PC-9 (cell line): ENCODE data around the gene DST. TPM values are rescaled to one million over a fixed set of nuclear protein-coding genes. Genes with fewer than 3 reads are reported as not detected.

Experiments
- BruUV-seq: library from RNA; stranded (reverse); fragments of 400-500 nt; replicated peaks from 2 replicates; lab custom pipeline; 2021; lab: Mats Ljungman, UMichigan
- CTCF ChIA-PET: fragments of 300-600 bp; sonication (Branson Sonifier 250); formaldehyde crosslinking; loops from one replicate; lab custom pipeline; 2022; ENCODE audit warnings: antibody characterized with exemption; lab: Charles Lee
- POLR2A ChIA-PET: fragments of 300-600 bp; sonication (Branson Sonifier 250); formaldehyde crosslinking; loops from one replicate; lab custom pipeline; 2022; ENCODE audit warnings: antibody characterized with exemption; ENCODE audit not compliant: unreplicated experiment; lab: Charles Lee
- DNase-seq, 2 experiments: peaks; one replicate each; pipeline versions ENCODE4 v3.0.0 to v3.0.0-alpha.2; 2015 to 2022; ENCODE audit warnings: mixed read lengths in 1 of 2
- H2AFZ ChIP-seq: fragments of 200-600 bp; sonication (generic); 2 replicates; pipeline ENCODE4 v1.8.1; 2017; ENCODE audit warnings: antibody characterized with exemption
- H3F3A ChIP-seq: fragments of 200-600 bp; sonication (generic); 2 replicates; pipeline ENCODE4 v1.8.1; 2017; ENCODE audit warnings: antibody characterized with exemption, mild to moderate bottlenecking, low read depth; ENCODE audit not compliant: insufficient read depth
- H3K27ac ChIP-seq: fragments of 200-600 bp; sonication (generic); 2 replicates; pipeline ENCODE4 v1.6.1; 2016; ENCODE audit warnings: mixed run types
- H3K27me3 ChIP-seq: fragments of 200-600 bp; sonication (generic); 2 replicates; pipeline ENCODE4 v1.6.1; 2016; ENCODE audit warnings: low read depth, mixed run types; ENCODE audit not compliant: insufficient read depth
- H3K36me3 ChIP-seq: fragments of 200-600 bp; sonication (generic); 2 replicates; pipeline ENCODE4 v1.6.1; 2016; ENCODE audit warnings: low read depth, mixed run types
- H3K4me1 ChIP-seq: fragments of 200-600 bp; sonication (generic); replicated peaks from 2 replicates; pipeline ENCODE4 v1.6.1; 2016; ENCODE audit warnings: mixed run types; ENCODE audit not compliant: insufficient read depth
- H3K4me2 ChIP-seq: fragments of 200-600 bp; sonication (generic); 2 replicates; pipeline ENCODE4 v1.6.1; 2017; ENCODE audit warnings: mixed run types
- H3K4me3 ChIP-seq: fragments of 200-600 bp; sonication (generic); 2 replicates; pipeline ENCODE4 v1.6.1; 2016; ENCODE audit warnings: mixed run types
- H3K79me2 ChIP-seq: fragments of 200-600 bp; sonication (generic); 2 replicates; pipeline ENCODE4 v1.6.1; 2017; ENCODE audit warnings: low read depth, mixed run types
- H3K9me2 ChIP-seq: fragments of 200-600 bp; sonication (generic); 2 replicates; pipeline ENCODE4 v1.8.1; 2017; ENCODE audit warnings: mild to moderate bottlenecking; ENCODE audit not compliant: insufficient read depth
- H3K9me3 ChIP-seq: fragments of 200-600 bp; sonication (generic); 2 replicates; pipeline ENCODE4 v1.8.1; 2016; ENCODE audit warnings: low read depth; ENCODE audit not compliant: insufficient read depth
- H4K20me1 ChIP-seq: fragments of 200-600 bp; sonication (generic); 2 replicates; pipeline ENCODE4 v1.8.1; 2017; ENCODE audit not compliant: insufficient read depth
- EZH2 ChIP-seq: fragments of 200-600 bp; sonication (generic); IDR thresholded peaks from 2 replicates; pipeline ENCODE4 v1.8.0; 2017; ENCODE audit warnings: antibody characterized with exemption, low read depth
- intact Hi-C: fragments of 100-400 bp; cut with micrococcal nuclease; formaldehyde crosslinking; loops from one replicate; pipeline ENCODE4 v1.10.0; 2022; ENCODE audit not compliant: unreplicated experiment
- total RNA-seq: library from RNA; stranded (reverse); gene quantifications from 2 replicates; pipeline ENCODE4 v1.2.3, GENCODE V29; 2021
- TF ChIP-seq, protein P1 (sequence below): fragments of 200-600 bp; sonication (generic); conservative IDR thresholded peaks from 2 replicates; pipeline ENCODE4 v1.6.1; 2017; ENCODE audit warnings: mixed run types, antibody characterized with exemption, mild to moderate bottlenecking, moderate library complexity

The DST gene
- total RNA-seq, 1 experiment from 2014 or later: 217 TPM

DNA sequence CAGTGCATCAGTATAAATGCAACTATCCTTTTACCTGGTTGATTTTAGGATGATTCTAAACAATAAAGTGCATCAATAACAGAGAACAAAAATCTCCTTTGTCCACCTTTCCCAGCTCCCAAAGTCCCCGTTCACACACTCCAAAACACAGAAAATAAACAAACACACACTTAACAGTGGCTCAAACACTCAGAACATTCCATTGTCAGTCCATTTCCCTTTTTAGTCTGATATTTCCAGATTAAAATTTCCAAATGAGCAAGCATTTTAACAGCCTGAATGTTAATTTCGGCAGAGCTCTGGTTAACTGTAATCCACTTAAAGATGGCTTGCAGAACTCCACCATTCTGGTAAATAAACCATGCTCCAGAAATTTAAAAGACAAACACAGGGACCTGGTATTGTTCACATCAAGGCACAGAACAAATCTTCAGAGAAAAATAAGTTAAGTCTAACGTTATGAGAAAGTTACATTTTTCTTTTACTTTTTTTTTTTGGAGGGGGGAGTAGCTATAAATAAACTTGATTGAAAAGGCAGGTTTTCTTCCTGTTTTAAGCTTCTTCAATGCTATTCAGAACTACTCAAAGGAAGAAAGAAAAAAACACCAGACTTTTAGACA lies 100.8 kb downstream of the DST start:
- ChIA-PET CTCF (interaction anchor here (0.6 to 0.7 kb wide), 5 partner anchors 8 to 697 kb away, joined by 3 to 11 read pairs (median 4); no protein-coding TSS in a partner anchor), POLR2A (interaction anchor here (0.6 to 0.7 kb wide), 2 partner anchors 10 to 146 kb away, joined by 3 to 15 read pairs; no protein-coding TSS in a partner anchor)
- TF ChIP-seq, protein P1, sequence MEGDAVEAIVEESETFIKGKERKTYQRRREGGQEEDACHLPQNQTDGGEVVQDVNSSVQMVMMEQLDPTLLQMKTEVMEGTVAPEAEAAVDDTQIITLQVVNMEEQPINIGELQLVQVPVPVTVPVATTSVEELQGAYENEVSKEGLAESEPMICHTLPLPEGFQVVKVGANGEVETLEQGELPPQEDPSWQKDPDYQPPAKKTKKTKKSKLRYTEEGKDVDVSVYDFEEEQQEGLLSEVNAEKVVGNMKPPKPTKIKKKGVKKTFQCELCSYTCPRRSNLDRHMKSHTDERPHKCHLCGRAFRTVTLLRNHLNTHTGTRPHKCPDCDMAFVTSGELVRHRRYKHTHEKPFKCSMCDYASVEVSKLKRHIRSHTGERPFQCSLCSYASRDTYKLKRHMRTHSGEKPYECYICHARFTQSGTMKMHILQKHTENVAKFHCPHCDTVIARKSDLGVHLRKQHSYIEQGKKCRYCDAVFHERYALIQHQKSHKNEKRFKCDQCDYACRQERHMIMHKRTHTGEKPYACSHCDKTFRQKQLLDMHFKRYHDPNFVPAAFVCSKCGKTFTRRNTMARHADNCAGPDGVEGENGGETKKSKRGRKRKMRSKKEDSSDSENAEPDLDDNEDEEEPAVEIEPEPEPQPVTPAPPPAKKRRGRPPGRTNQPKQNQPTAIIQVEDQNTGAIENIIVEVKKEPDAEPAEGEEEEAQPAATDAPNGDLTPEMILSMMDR: no peak
- no peak for TF ChIP-seq EZH2
- DNase-seq: no peak
- H2AFZ ChIP-seq: peak overlapping the region; percentile 80
- no peaks in the 10 kb centered on the region for H3K36me3 ChIP-seq
- intact Hi-C loops: no loop called here
- H3K27me3 ChIP-seq: no peaks in the 10 kb centered on the region
- no peaks in the 10 kb centered on the region for H3K9me3 ChIP-seq
- H3K79me2 ChIP-seq: peaks cover 54% of the 10 kb centered on the region
- no peaks in the 10 kb centered on the region for H3K9me2 ChIP-seq
- H3K4me2 ChIP-seq: peak overlapping the region; percentile 91
- H3F3A ChIP-seq: peaks cover 29% of the 10 kb centered on the region
- H4K20me1 ChIP-seq: peaks cover 4% of the 10 kb centered on the region; the same call in 1 of the 2 replicates
- peak overlapping the region; percentile 87 for H3K27ac ChIP-seq
- peak overlapping the region; percentile 62 for H3K4me3 ChIP-seq
- peaks cover 26% of the 10 kb centered on the region for H3K4me1 ChIP-seq
- BruUV-seq: no TSS peak

DNA sequence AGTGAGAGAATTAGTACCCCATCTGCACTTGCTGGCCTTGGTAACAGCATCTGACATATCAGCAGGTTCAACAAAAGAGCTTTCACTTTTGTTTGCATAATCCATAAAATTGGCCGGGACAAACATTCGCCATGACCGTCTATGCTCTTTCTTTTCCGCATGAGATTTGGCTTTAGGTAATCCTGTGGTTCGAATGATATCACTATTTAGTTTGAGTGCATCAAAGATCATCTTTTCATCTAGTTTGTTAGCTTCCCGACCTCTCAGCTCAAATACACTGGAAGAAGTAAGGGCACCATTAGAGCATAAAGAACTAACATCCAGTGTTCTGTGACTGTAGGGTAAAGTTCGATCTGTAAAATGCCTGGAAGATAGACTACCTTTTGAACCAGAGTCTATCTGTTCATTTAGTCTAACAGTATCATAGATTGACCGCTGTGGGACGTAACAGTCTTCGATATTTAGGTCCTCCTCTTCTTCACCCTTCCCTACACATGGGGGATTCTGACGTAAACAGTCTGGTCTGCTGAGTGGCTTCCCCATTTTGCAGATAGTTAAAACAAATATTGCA lies 101.6 kb downstream of the DST start:
- Histone ChIP-seq H3F3A (peaks cover 34% of the 10 kb centered on the region), H3K9me2 (no peaks in the 10 kb centered on the region), H3K4me1 (peaks cover 26% of the 10 kb centered on the region), H3K9me3 (no peaks in the 10 kb centered on the region), H3K4me3 (peak overlapping the region; percentile 62; the same call in 1 of the 2 replicates), H3K79me2 (peaks cover 54% of the 10 kb centered on the region), H3K27me3 (no peaks in the 10 kb centered on the region), H3K36me3 (0 out of 2 replicates have a peak, but pooled peaks cover 6% of the 10 kb centered on the region), H2AFZ (no peak overlapping the region), H3K27ac (0 out of 2 replicates have a peak overlapping the region, but pooled peaks have one; percentile 87), H3K4me2 (peak overlapping the region; percentile 91), H4K20me1 (peaks cover 4% of the 10 kb centered on the region; the same call in 1 of the 2 replicates)
- intact Hi-C loops: no loop called here
- no TSS peak for BruUV-seq
- TF ChIP-seq EZH2: no peak
- TF ChIP-seq, protein P1: no peak
- ChIA-PET POLR2A (interaction anchor here (0.7 kb wide), 1 partner anchor 10 kb away, joined by 15 read pairs; no protein-coding TSS in a partner anchor), CTCF (no interaction called here)
- DNase-seq: no peak

DNA sequence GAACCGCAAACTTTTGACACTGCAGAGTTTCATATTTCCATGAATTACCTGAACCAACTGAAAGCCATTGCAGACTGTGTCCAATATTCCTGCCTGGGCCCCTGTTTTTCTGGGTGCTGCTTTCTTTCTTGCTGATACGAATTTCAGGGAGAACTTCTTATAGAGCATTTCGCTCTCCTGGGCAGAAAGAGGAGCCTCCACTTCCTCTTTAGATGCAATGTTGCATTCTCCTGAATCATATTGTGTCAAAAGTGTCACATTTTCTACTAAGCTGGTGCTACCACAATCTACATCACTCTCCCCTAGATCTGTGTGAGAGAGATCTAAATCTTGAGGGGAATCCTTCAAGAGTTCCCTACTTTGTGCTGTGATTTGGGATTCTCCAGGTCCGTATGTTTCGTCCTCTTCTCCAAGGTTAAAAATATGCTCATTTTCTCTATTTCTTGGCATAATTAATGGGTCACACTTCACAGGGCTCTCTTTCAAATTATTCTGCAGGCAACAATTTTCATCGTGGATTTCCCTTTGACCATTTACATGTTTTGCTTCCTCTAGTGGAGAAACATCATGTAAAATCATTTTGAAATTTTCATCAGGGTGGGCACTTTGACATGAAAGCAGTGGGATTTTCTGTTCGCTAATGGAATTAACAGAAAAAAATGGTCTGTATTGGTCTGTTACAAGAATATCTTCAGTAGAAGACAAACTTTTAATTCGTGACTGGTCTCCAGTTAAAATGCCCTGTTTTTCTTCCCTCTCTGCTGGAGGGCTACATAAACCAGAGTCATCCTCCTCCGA lies 102.3 kb downstream of the DST start:
- no peaks in the 10 kb centered on the region for H3K9me3 ChIP-seq
- H3K27me3 ChIP-seq: no peaks in the 10 kb centered on the region
- TF ChIP-seq EZH2: no peak
- TF ChIP-seq, protein P1: no peak
- POLR2A ChIA-PET: no interaction called here
- peaks cover 26% of the 10 kb centered on the region for H3K4me1 ChIP-seq
- H3F3A ChIP-seq: peaks cover 38% of the 10 kb centered on the region
- H2AFZ ChIP-seq: no peak overlapping the region
- peaks cover 49% of the 10 kb centered on the region for H3K79me2 ChIP-seq
- CTCF ChIA-PET: no interaction called here
- H3K36me3 ChIP-seq: 0 out of 2 replicates have a peak, but pooled peaks cover 6% of the 10 kb centered on the region
- H3K4me2 ChIP-seq: no peak overlapping the region
- peaks cover 4% of the 10 kb centered on the region; the same call in 1 of the 2 replicates for H4K20me1 ChIP-seq
- no peak overlapping the region for H3K4me3 ChIP-seq
- H3K9me2 ChIP-seq: no peaks in the 10 kb centered on the region
- intact Hi-C loops: no loop called here
- no peak for DNase-seq
- no peak overlapping the region for H3K27ac ChIP-seq
- no TSS peak for BruUV-seq
